Vagina (tissue), 2 donors: Measurements from ENCODE around the gene PLA2G5.

Experiments
- POLR2A ChIP-seq, 2 donors: fragments of 450-650 bp; IDR thresholded peaks; one replicate each; pipeline ENCODE4 v1.6.1; 2017; ENCODE audit warnings: antibody characterized with exemption in 2 of 2, mild to moderate bottlenecking in 2 of 2, moderate library complexity in 2 of 2
- TF ChIP-seq, protein P1 (sequence below), 3 experiments: fragments of 450-650 bp in 2 of 3; fragments of 200-600 bp in 1 of 3; sonication (generic) in 1 of 3; IDR thresholded peaks; one replicate each; pipeline ENCODE4 v1.5.1; 2017 to 2019; ENCODE audit warnings: antibody characterized with exemption in 3 of 3, mild to moderate bottlenecking in 2 of 3, moderate library complexity in 2 of 3

DNA sequence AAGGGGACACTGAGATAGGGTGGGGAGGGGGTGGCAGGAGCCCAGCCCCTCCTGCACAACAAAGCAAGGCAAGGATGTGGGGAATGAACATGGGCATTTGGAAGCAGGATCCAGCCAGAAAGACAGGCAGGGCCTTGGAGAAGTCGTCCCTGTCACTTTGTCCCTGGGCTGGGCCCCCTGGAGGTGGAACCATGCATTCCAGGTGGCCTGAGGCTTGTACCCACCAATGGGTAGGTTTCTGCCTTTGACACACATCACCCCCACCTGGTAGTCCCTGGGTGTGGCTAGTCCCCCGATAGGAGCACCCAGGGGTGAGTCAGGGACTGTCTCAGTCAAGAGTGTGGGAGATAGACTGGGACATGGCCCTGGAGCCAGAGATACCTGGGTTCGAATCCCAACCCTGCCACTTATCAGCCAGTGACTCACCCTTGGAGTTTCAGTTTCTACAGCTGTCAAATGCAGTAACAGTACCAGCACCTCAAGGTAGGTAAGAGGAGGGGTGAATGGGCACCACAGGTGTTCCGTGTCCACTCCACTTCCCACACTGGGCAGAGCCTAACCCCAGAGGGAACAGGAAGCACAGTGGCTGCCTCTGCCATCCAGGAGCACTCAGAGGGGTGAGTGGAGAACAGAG, 39.3 kb downstream of the PLA2G5 start:
- TF ChIP-seq, protein P1, sequence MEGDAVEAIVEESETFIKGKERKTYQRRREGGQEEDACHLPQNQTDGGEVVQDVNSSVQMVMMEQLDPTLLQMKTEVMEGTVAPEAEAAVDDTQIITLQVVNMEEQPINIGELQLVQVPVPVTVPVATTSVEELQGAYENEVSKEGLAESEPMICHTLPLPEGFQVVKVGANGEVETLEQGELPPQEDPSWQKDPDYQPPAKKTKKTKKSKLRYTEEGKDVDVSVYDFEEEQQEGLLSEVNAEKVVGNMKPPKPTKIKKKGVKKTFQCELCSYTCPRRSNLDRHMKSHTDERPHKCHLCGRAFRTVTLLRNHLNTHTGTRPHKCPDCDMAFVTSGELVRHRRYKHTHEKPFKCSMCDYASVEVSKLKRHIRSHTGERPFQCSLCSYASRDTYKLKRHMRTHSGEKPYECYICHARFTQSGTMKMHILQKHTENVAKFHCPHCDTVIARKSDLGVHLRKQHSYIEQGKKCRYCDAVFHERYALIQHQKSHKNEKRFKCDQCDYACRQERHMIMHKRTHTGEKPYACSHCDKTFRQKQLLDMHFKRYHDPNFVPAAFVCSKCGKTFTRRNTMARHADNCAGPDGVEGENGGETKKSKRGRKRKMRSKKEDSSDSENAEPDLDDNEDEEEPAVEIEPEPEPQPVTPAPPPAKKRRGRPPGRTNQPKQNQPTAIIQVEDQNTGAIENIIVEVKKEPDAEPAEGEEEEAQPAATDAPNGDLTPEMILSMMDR (IDR thresholded peaks at IDR 0.05): no peak
- no peak for TF ChIP-seq POLR2A (IDR thresholded peaks at IDR 0.05)
